Cardiac muscle cell (in vitro differentiated cells and primary cell): ENCODE results near the gene TLK1. TPM values are rescaled to one million over a fixed set of nuclear protein-coding genes. Genes with fewer than 3 reads are reported as not detected.

Experiments used
- DNase-seq, 2 donors: peaks; one replicate each; pipeline versions ENCODE4 v3.0.0 to v3.0.0-alpha.2; 2010 to 2017; ENCODE audit warnings: low read depth in 1 of 2, low spot score in 1 of 2
- H3K27ac ChIP-seq: fragments of 200-600 bp; sonication (generic); 2 replicates; pipeline ENCODE4 v1.5.1; 2016
- H3K27me3 ChIP-seq: fragments of 200-600 bp; sonication (generic); 2 replicates; pipeline ENCODE4 v1.6.0; 2016; ENCODE audit warnings: control low read depth
- H3K36me3 ChIP-seq: fragments of 200-600 bp; sonication (generic); 2 replicates; pipeline ENCODE4 v1.5.1; 2016; ENCODE audit warnings: control low read depth
- H3K4me1 ChIP-seq: fragments of 200-600 bp; sonication (generic); 2 replicates; pipeline ENCODE4 v1.8.1; 2017; ENCODE audit warnings: low read depth, mild to moderate bottlenecking, mixed run types
- H3K4me3 ChIP-seq: fragments of 200-600 bp; sonication (generic); 2 replicates; pipeline ENCODE4 v1.5.1; 2016; ENCODE audit warnings: mild to moderate bottlenecking
- H3K9me3 ChIP-seq: fragments of 200-600 bp; sonication (generic); 2 replicates; pipeline ENCODE4 v1.5.1; 2017; ENCODE audit warnings: low read depth, mild to moderate bottlenecking, control low read depth
- polyA plus RNA-seq: library from polyadenylated mRNA; unstranded; fragments of >200 nt; fragmentation: Nextera tagmentation; extraction: Ambion mirVana; gene quantifications from 2 replicates; pipeline ENCODE4 v1.2.1, GENCODE V29; 2016
- total RNA-seq: library from RNA; depleted of rRNA; stranded (reverse); fragments of >200 nt; gene quantifications from 2 replicates; pipeline ENCODE4 v1.2.3, GENCODE V29; 2016
- TF ChIP-seq, protein P1 (sequence below): IDR thresholded peaks from 2 replicates; pipeline ENCODE4 v1.5.1; 2012; ENCODE audit warnings: low read depth, mild to moderate bottlenecking, low read length

Gene TLK1
- total and polyA plus RNA-seq, 2 experiments from 2014 or later = 10.1 to 29.2 TPM

DNA sequence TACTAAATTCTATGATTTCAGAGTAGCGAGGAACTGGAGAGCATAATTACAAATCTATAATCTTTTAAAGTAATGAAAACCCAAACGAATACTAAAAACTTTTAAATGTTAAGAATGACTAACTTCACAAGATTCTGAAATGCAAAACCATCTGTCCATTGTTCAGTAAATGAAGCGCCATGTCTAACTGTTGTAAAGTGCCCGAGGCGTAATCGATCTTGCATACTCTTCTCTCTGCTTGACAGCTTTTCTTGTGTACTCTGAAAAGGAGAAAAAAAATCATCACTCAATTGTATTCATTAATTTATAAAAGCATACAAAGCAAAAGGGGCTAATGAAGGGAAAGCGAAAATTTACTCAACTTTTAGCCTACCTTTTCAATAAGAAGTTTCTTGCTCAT, 111.0 kb downstream of the TLK1 start:
- H3K4me1 ChIP-seq = no peaks in the 10 kb centered on the region
- H3K36me3 ChIP-seq = peaks cover 52% of the 10 kb centered on the region
- no peaks in the 10 kb centered on the region for H3K9me3 ChIP-seq
- no peak for DNase-seq
- H3K27ac ChIP-seq = no peak overlapping the region
- H3K4me3 ChIP-seq = no peak overlapping the region
- TF ChIP-seq, protein P1, sequence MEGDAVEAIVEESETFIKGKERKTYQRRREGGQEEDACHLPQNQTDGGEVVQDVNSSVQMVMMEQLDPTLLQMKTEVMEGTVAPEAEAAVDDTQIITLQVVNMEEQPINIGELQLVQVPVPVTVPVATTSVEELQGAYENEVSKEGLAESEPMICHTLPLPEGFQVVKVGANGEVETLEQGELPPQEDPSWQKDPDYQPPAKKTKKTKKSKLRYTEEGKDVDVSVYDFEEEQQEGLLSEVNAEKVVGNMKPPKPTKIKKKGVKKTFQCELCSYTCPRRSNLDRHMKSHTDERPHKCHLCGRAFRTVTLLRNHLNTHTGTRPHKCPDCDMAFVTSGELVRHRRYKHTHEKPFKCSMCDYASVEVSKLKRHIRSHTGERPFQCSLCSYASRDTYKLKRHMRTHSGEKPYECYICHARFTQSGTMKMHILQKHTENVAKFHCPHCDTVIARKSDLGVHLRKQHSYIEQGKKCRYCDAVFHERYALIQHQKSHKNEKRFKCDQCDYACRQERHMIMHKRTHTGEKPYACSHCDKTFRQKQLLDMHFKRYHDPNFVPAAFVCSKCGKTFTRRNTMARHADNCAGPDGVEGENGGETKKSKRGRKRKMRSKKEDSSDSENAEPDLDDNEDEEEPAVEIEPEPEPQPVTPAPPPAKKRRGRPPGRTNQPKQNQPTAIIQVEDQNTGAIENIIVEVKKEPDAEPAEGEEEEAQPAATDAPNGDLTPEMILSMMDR = no peak
- H3K27me3 ChIP-seq = no peaks in the 10 kb centered on the region

DNA sequence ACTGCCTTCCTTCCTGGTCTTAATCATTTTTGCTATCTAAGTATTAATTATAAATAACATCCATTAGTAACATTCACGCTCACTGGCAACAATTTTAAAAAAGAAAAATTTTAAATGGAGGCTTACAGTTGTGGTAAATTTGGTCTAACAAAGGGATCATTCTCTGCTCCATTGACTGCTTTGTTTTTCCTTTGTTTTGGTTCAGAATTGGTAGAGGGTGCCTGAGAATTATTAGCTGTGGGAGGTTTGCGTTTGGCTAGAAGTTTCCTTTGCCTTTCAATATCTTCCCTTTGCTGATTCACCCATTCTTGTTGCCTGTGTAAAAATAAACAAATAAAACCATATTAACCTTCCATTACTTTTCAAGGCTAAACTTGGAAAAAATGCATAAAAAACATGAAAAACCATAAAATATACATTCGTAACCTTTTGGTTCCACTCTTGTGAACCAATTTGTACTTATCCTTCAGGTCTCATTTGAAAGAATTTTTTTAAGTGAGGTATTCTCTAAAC, 114.6 kb downstream of the TLK1 start:
- Histone ChIP-seq H3K27me3 (no peaks in the 10 kb centered on the region), H3K4me3 (no peak overlapping the region), H3K27ac (no peak overlapping the region), H3K36me3 (peaks cover 49% of the 10 kb centered on the region), H3K4me1 (no peaks in the 10 kb centered on the region), H3K9me3 (no peaks in the 10 kb centered on the region)
- DNase-seq = no peak
- TF ChIP-seq, protein P1 = no peak

DNA sequence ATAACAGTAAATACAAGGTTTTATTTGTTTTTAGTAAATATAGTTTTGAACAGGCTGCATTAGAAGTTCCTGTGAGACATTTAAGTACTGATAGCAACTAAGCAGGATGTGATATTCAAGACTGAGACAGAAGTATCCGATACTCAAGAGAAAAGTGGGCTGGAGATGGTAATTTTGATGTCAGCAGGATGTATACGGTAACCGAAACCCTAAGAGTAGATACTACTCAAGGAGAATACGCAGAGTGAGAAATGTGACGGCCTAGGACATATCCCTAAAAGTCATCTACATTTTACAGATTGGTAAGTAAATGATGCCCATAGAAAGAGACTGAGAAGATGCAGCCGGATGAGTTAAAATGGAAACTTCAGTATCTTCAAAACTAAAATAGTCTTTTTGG, 116.3 kb downstream of the TLK1 start:
- H3K36me3 ChIP-seq = peaks cover 52% of the 10 kb centered on the region
- H3K4me3 ChIP-seq = no peak overlapping the region
- no peaks in the 10 kb centered on the region for H3K9me3 ChIP-seq
- H3K4me1 ChIP-seq = no peaks in the 10 kb centered on the region
- H3K27me3 ChIP-seq = no peaks in the 10 kb centered on the region
- DNase-seq = no peak
- TF ChIP-seq, protein P1 = no peak
- no peak overlapping the region for H3K27ac ChIP-seq

DNA sequence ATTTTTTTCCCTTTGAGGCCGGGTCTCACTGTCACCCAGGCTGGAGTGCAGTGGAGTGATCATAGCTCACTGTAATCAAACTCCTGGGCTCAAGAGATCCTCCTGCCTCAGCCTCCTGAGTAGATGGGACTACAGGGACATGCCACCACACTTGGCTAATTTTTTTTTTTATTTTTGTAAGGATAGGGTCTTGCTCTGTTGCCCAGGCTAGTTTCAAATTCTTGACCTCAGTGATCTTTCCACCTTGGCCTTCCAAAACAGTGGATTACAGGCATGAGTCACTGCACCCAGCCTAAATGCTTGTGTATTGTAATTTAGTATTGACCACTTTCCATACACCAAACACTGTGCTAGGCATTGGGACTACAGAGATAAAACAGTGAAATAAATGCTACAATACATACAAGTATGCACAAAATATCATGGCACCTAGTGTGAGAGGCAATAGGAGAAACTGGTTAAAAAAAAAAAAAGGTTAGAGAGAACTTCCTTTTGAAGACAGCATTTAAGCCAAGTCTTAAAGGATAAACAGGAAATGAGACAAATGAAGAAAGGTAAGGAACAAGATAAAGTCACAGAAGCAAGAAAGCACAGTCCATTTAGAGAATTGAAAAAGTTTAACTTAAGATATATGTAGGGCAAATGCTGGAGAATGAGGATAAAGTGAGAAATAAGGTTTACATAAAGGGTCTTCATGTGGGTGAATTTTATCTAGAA, 118.3 kb downstream of the TLK1 start:
- DNase-seq = no peak
- H3K9me3 ChIP-seq = no peaks in the 10 kb centered on the region
- no peaks in the 10 kb centered on the region for H3K27me3 ChIP-seq
- no peak overlapping the region for H3K4me3 ChIP-seq
- no peak overlapping the region for H3K27ac ChIP-seq
- peaks cover 43% of the 10 kb centered on the region for H3K36me3 ChIP-seq
- TF ChIP-seq, protein P1 = no peak
- H3K4me1 ChIP-seq = no peaks in the 10 kb centered on the region

DNA sequence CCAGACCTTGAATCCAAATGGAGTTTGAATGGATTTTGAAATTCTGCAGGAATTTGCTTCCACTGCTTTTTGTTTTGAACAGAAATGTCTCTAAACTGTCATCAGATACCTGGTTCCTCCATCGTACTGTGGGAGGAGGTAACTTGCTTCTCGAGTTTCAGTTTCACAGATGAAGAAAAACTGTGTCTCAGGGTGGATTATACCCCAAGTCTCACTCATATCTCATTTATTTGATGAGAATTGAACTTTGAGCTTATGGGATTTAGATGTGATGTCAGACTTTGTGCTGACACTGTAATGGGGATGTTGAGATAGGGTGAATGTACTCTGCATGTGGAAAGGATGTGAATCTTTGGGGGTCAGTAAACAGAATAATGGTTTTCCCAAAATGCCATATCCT, 124.2 kb downstream of the TLK1 start:
- no peaks in the 10 kb centered on the region for H3K27me3 ChIP-seq
- peaks cover 22% of the 10 kb centered on the region for H3K36me3 ChIP-seq
- TF ChIP-seq, protein P1 = no peak

More for the DNA sequence above, 124.2 kb downstream of the TLK1 start:
- no peak for DNase-seq
- H3K27ac ChIP-seq = peak overlapping the region; percentile 23
- no peaks in the 10 kb centered on the region for H3K9me3 ChIP-seq
- no peaks in the 10 kb centered on the region for H3K4me1 ChIP-seq
- no peak overlapping the region for H3K4me3 ChIP-seq
